Right atrium auricular region (tissue), 2 donors: Measurements from ENCODE around the gene AXIN1. TPM values are rescaled to one million over a fixed set of nuclear protein-coding genes. Genes with fewer than 3 reads are reported as not detected.

ENCODE experiments used
- DNase-seq: peaks from one replicate; pipeline ENCODE4 v3.0.0-alpha.2; 2019; ENCODE audit warnings: low spot score
- H3K27ac ChIP-seq, 2 donors: fragments of 200-600 bp; sonication (generic); 1 replicate in 1 of 2; 2 replicates in 1 of 2; pipeline ENCODE4 v1.5.1; 2016 to 2019
- H3K27me3 ChIP-seq, 2 donors: fragments of 200-600 bp; sonication (generic); one replicate each; pipeline versions ENCODE4 v1.5.1 to v1.6.0; 2017 to 2019
- H3K36me3 ChIP-seq: fragments of 200-600 bp; sonication (generic); one replicate; pipeline ENCODE4 v1.5.1; 2016
- H3K4me1 ChIP-seq, 2 donors: fragments of 200-600 bp; sonication (generic); one replicate each; pipeline versions ENCODE4 v1.5.1 to v1.6.0; 2017 to 2019
- H3K4me3 ChIP-seq, 2 donors: fragments of 200-600 bp; sonication (generic); 1 replicate in 1 of 2; 2 replicates in 1 of 2; pipeline ENCODE4 v1.5.1; 2017 to 2019; ENCODE audit warnings: mild to moderate bottlenecking in 1 of 2, moderate library complexity in 1 of 2
- H3K9me3 ChIP-seq, 2 donors: fragments of 200-600 bp; sonication (generic); one replicate each; pipeline ENCODE4 v1.5.1; 2019
- total RNA-seq, 2 donors: library from RNA; depleted of rRNA; stranded (reverse); fragments of >200 nt; gene quantifications; one replicate each; pipeline ENCODE4 v1.1.0, GENCODE V29; 2016
- TF ChIP-seq, protein P1 (sequence below), 2 donors: fragments of 200-600 bp; sonication (generic); IDR thresholded peaks; one replicate each; pipeline ENCODE4 v1.5.1; 2019; ENCODE audit warnings: antibody characterized with exemption in 2 of 2

AXIN1 gene
- total RNA-seq, 2 donors from 2014 or later = 12.9 to 19.4 TPM

DNA sequence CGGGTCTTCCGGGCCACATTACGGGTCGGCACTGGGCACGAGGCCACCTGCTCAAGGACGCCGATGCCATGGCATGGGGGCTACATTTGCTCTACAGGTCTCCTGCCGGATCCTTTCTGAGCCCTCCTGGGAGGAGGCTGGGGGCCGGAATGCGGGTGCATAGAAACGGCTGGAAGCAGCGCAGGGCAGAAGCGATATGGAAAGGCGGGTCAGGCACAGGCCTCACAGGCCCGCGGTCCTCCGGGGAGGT, 28.4 kb downstream of the AXIN1 start:
- no peaks in the 10 kb centered on the region for H3K9me3 ChIP-seq
- H3K27ac ChIP-seq = no peak overlapping the region
- H3K4me1 ChIP-seq = peaks cover 0 to 38% of the 10 kb centered on the region in 2 donors
- no peaks in the 10 kb centered on the region for H3K27me3 ChIP-seq
- TF ChIP-seq, protein P1, sequence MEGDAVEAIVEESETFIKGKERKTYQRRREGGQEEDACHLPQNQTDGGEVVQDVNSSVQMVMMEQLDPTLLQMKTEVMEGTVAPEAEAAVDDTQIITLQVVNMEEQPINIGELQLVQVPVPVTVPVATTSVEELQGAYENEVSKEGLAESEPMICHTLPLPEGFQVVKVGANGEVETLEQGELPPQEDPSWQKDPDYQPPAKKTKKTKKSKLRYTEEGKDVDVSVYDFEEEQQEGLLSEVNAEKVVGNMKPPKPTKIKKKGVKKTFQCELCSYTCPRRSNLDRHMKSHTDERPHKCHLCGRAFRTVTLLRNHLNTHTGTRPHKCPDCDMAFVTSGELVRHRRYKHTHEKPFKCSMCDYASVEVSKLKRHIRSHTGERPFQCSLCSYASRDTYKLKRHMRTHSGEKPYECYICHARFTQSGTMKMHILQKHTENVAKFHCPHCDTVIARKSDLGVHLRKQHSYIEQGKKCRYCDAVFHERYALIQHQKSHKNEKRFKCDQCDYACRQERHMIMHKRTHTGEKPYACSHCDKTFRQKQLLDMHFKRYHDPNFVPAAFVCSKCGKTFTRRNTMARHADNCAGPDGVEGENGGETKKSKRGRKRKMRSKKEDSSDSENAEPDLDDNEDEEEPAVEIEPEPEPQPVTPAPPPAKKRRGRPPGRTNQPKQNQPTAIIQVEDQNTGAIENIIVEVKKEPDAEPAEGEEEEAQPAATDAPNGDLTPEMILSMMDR (IDR thresholded peaks at IDR 0.05) = no peak
- peaks cover 2% of the 10 kb centered on the region for H3K36me3 ChIP-seq
- no peak overlapping the region for H3K4me3 ChIP-seq
- no peak for DNase-seq

DNA sequence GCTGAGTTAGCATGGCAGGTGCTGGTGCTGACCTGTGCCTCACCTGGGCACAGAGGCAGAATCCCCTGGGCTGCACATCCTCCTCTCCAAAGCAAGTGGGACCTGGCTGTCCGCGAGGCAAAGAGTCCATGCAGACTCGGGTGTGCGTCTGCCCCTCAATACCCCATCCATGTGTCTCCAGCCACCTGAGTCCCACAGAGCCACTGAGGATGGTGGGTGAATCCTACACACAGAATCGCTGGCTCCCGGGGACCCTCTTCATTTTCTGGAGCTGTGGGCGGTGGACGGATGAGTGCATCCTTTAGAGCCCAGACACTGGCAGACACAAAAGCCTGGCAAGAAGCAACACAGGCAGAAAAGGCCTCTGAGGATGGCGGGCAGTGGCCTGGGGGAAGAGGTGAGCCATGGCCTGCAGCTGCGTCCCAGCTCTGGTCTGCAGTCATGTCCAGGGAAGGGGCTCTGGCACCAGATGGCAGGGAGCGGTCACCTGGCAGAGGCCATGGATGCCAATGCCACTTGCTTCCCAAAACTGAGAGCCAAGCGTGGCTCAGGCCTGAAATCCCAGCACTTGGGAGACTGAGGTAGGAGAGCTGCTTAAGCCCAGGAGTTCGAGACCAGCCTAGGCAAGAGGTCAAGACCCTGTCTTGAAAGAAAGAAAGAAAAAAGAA, 29.9 kb downstream of the AXIN1 start:
- Histone ChIP-seq H3K4me1 (peaks cover 0 to 32% of the 10 kb centered on the region in 2 donors), H3K27ac (no peak overlapping the region), H3K36me3 (peaks cover 4% of the 10 kb centered on the region), H3K9me3 (no peaks in the 10 kb centered on the region), H3K27me3 (no peaks in the 10 kb centered on the region), H3K4me3 (no peak overlapping the region)
- TF ChIP-seq, protein P1 (IDR thresholded peaks at IDR 0.05) = no peak
- DNase-seq = no peak

DNA sequence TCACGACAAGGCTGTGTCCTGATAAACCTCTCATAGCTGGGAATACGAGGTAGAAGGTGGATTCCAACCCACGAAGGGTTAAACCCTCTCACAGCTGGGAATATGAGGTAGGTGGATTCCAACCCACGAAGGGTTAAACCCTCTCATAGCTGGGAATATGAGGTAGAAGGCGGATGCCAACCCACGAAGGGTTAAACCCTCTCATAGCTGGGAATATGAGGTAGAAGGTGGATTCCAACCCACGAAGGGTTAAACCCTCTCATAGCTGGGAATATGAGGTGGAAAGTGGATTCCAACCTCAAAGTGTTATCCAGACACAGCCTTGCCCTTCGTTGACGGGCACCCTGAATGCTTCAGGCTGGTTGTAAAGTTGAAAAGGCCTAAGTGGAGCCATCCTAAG, 31.0 kb downstream of the AXIN1 start:
- no peak for DNase-seq
- Histone ChIP-seq H3K4me1 (peaks cover 0 to 21% of the 10 kb centered on the region in 2 donors), H3K9me3 (no peaks in the 10 kb centered on the region), H3K4me3 (no peak overlapping the region), H3K36me3 (peaks cover 4% of the 10 kb centered on the region), H3K27me3 (no peaks in the 10 kb centered on the region), H3K27ac (no peak overlapping the region)
- TF ChIP-seq, protein P1 (IDR thresholded peaks at IDR 0.05) = no peak

DNA sequence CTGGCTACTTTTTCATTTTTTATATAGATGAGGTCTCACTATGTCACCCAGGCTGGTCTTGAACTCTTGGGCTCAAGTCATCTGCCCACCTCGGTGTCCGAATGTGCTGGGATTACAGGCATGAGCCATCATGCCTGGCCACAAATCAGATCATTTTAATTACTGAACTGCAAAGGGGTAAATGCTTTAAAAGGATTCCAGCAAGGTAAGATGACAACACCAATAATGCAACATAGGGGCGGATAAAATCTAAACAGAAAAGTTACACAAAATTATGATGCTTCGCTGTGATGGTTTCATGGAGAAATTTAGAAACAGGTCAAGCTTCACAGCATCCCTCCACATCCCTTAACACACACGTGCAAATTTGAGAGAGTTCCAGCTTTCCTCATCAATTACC, 32.3 kb downstream of the AXIN1 start:
- no peak overlapping the region for H3K4me3 ChIP-seq
- peaks cover 4% of the 10 kb centered on the region for H3K36me3 ChIP-seq
- no peaks in the 10 kb centered on the region for H3K9me3 ChIP-seq
- TF ChIP-seq, protein P1 (IDR thresholded peaks at IDR 0.05) = no peak
- H3K27me3 ChIP-seq = no peaks in the 10 kb centered on the region
- DNase-seq = no peak
- H3K4me1 ChIP-seq = peaks cover 0 to 18% of the 10 kb centered on the region in 2 donors
- no peak overlapping the region for H3K27ac ChIP-seq

DNA sequence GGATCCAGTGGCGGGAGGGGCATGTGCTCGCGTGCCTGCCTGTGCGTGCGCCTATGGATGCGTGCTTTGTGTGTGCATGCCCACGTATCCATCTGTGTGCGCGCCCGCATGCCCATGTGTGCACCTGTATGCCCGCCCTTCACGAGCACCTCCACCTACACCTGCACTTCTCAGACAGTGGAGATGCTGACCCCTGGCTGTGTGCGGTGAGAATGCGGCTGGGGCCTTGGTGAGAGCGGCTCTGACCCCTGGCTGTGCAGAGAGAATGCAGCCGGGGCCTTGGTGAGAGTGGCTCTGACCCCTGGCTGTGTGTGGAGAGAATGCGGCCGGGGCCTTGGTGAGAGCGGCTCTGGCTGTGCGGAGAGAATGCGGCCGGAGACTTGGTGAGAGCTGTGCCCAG, 33.9 kb downstream of the AXIN1 start:
- no peak for DNase-seq

More for the DNA sequence above, 33.9 kb downstream of the AXIN1 start:
- Histone ChIP-seq H3K27me3 (no peaks in the 10 kb centered on the region), H3K4me3 (no peak overlapping the region), H3K4me1 (peaks cover 0 to 6% of the 10 kb centered on the region in 2 donors), H3K27ac (no peak overlapping the region), H3K36me3 (peaks cover 11% of the 10 kb centered on the region), H3K9me3 (no peaks in the 10 kb centered on the region)
- TF ChIP-seq, protein P1 (IDR thresholded peaks at IDR 0.05) = no peak
